Liver (tissue), 9 donors: ENCODE data around the gene FAM13A. TPM values are rescaled to one million over a fixed set of nuclear protein-coding genes. Genes with fewer than 3 reads are reported as not detected.

ENCODE experiments used
- DNase-seq: peaks from one replicate; pipeline ENCODE4 v3.0.0-alpha.2; 2017; ENCODE audit warnings: low spot score
- H3K27ac ChIP-seq, 2 donors: one replicate each; pipeline ENCODE4 v1.7.0; 2013; ENCODE audit warnings: inconsistent platforms in 2 of 2, low read length in 2 of 2, control low read depth in 1 of 2, low read depth in 1 of 2, mild to moderate bottlenecking in 1 of 2
- H3K27me3 ChIP-seq, 4 donors: one replicate each; pipeline versions ENCODE4 v1.6.1 to v1.7.0; 2013; ENCODE audit warnings: low read length in 3 of 4, inconsistent platforms in 1 of 4, mild to moderate bottlenecking in 1 of 4, moderate library complexity in 1 of 4; ENCODE audit not compliant: control insufficient read depth in 4 of 4, insufficient read depth in 4 of 4
- H3K36me3 ChIP-seq, 4 donors: one replicate each; pipeline versions ENCODE4 v1.6.1 to v1.7.0; 2013; ENCODE audit warnings: low read length in 3 of 4, mild to moderate bottlenecking in 3 of 4, low read depth in 1 of 4, moderate library complexity in 1 of 4; ENCODE audit not compliant: control insufficient read depth in 4 of 4, insufficient read depth in 3 of 4
- H3K4me1 ChIP-seq, 4 donors: one replicate each; pipeline versions ENCODE4 v1.6.1 to v1.7.0; 2013; ENCODE audit warnings: low read length in 3 of 4, mild to moderate bottlenecking in 3 of 4, moderate library complexity in 1 of 4; ENCODE audit not compliant: control insufficient read depth in 4 of 4, insufficient read depth in 4 of 4
- H3K4me3 ChIP-seq, 3 donors: one replicate each; pipeline versions ENCODE4 v1.6.1 to v1.7.0; 2013; ENCODE audit warnings: low read length in 3 of 3, control low read depth in 1 of 3, low read depth in 1 of 3, mild to moderate bottlenecking in 1 of 3
- H3K9ac ChIP-seq, 2 donors: one replicate each; pipeline ENCODE4 v1.7.0; 2013; ENCODE audit warnings: low read length in 2 of 2, mild to moderate bottlenecking in 2 of 2, moderate library complexity in 2 of 2, control low read depth in 1 of 2, low read depth in 1 of 2
- H3K9me3 ChIP-seq, 4 donors: one replicate each; pipeline versions ENCODE4 v1.6.1 to v1.7.0; 2013; ENCODE audit warnings: low read length in 3 of 4; ENCODE audit not compliant: control insufficient read depth in 4 of 4
- EGR1 ChIP-seq, 2 donors: IDR thresholded peaks; 2 replicates each; pipeline ENCODE4 v1.6.1; 2016 to 2018; ENCODE audit warnings: antibody characterized with exemption in 2 of 2, low read depth in 2 of 2
- FOXA1 ChIP-seq: IDR thresholded peaks from 2 replicates; pipeline ENCODE4 v1.6.1; 2016; ENCODE audit warnings: antibody characterized with exemption
- FOXA2 ChIP-seq: IDR thresholded peaks from 2 replicates; pipeline ENCODE4 v1.6.1; 2016; ENCODE audit warnings: antibody characterized with exemption
- HNF4A ChIP-seq, 2 donors: conservative IDR thresholded peaks; 2 replicates each; pipeline ENCODE4 v1.6.1; 2016; ENCODE audit warnings: antibody characterized with exemption in 2 of 2, mild to moderate bottlenecking in 2 of 2
- HNF4G ChIP-seq: IDR thresholded peaks from 2 replicates; pipeline ENCODE4 v1.6.1; 2016; ENCODE audit warnings: antibody characterized with exemption
- JUND ChIP-seq, 2 donors: IDR thresholded peaks; 2 replicates each; pipeline ENCODE4 v1.6.1; 2016; ENCODE audit warnings: antibody characterized with exemption in 2 of 2
- YY1 ChIP-seq: IDR thresholded peaks from 2 replicates; pipeline ENCODE4 v1.6.1; 2016; ENCODE audit warnings: antibody characterized with exemption, mild to moderate bottlenecking
- WGBS: extraction: QIAGEN DNeasy Blood & Tissue Kit; methylation state at CpG from one replicate; pipeline ENCODE4 v1.1.7; 2013; 5-methylcytosine and 5-hydroxymethylcytosine counted together
- polyA plus RNA-seq, 2 donors: library from polyadenylated mRNA; stranded (reverse) in 1 of 2; unstranded in 1 of 2; fragments of 200-250 nt in 1 of 2; fragments of >200 nt in 1 of 2; fragmentation: Nextera tagmentation in 1 of 2; extraction: Ambion mirVana in 1 of 2; gene quantifications; one replicate each; pipeline versions ENCODE4 v1.2.1 to v1.2.3, GENCODE V29; 2013 to 2015
- total RNA-seq, 2 donors: library from RNA; depleted of rRNA; stranded (reverse); fragments of >200 nt; gene quantifications; one replicate each; pipeline ENCODE4 v1.2.3, GENCODE V29; 2014
- TF ChIP-seq, protein P1 (sequence below): IDR thresholded peaks from 2 replicates; pipeline ENCODE4 v1.6.1; 2016; ENCODE audit warnings: antibody characterized with exemption
- TF ChIP-seq, protein P2 (sequence below): IDR thresholded peaks from 2 replicates; pipeline ENCODE4 v1.6.1; 2016; ENCODE audit warnings: antibody characterized with exemption
- TF ChIP-seq, protein P3 (sequence below): fragments of 150-350 bp; IDR thresholded peaks from 2 replicates; pipeline ENCODE4 v1.5.1; 2017; ENCODE audit warnings: improper control_type of control experiment, low read depth, low read length; ENCODE audit not compliant: missing input control
- TF ChIP-seq, protein P4 (sequence below): IDR thresholded peaks from 2 replicates; pipeline ENCODE4 v1.6.1; 2016; ENCODE audit warnings: antibody characterized with exemption, mild to moderate bottlenecking
- TF ChIP-seq, protein P5 (sequence below): IDR thresholded peaks from 2 replicates; pipeline ENCODE4 v1.6.1; 2016; ENCODE audit warnings: antibody characterized with exemption
- donor health status: healthy.
- donor health status: healthy.
- donor health status: healthy.
- donor health status: healthy.
- donor health status: healthy.

Gene FAM13A
- total and polyA plus RNA-seq, 4 donors = 14.9 to 52.9 (median 27.6) TPM

DNA sequence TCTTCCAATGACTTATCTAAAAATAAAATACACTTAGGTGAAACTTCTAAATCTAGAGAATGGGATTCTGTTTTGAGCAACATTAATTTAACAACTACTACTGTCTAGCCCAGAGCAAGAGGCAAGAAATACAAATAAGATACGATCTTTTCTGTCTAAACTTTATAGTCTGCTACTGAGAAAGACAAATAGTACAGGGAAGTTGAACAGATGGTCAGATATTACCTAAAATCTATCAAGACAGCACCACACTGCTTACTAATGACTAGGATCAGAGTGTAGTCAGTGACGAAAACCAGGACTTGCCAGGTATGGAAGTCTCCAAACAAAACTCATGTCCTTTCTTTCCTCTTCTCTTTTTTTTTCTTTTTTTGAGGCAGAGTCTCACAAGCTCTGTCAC is 7.1 kb downstream of the FAM13A start:
- DNase-seq = no peak
- Histone ChIP-seq H3K9ac (no peak overlapping the region), H3K4me1 (no peaks in the 10 kb centered on the region), H3K4me3 (no peak overlapping the region), H3K9me3 (no peaks in the 10 kb centered on the region), H3K27me3 (no peaks in the 10 kb centered on the region), H3K27ac (no peak overlapping the region), H3K36me3 (no peaks in the 10 kb centered on the region)
- WGBS = 94% methylated on average over 2 of the region's 2 CpGs
- TF ChIP-seq, protein P1, sequence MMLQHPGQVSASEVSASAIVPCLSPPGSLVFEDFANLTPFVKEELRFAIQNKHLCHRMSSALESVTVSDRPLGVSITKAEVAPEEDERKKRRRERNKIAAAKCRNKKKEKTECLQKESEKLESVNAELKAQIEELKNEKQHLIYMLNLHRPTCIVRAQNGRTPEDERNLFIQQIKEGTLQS = no peak
- TF ChIP-seq YY1 = no peak
- no peak for TF ChIP-seq FOXA1
- TF ChIP-seq, protein P2, sequence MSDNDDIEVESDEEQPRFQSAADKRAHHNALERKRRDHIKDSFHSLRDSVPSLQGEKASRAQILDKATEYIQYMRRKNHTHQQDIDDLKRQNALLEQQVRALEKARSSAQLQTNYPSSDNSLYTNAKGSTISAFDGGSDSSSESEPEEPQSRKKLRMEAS = no peak
- no peak for TF ChIP-seq HNF4A (conservative IDR thresholded peaks at IDR 0.05)
- TF ChIP-seq, protein P3, sequence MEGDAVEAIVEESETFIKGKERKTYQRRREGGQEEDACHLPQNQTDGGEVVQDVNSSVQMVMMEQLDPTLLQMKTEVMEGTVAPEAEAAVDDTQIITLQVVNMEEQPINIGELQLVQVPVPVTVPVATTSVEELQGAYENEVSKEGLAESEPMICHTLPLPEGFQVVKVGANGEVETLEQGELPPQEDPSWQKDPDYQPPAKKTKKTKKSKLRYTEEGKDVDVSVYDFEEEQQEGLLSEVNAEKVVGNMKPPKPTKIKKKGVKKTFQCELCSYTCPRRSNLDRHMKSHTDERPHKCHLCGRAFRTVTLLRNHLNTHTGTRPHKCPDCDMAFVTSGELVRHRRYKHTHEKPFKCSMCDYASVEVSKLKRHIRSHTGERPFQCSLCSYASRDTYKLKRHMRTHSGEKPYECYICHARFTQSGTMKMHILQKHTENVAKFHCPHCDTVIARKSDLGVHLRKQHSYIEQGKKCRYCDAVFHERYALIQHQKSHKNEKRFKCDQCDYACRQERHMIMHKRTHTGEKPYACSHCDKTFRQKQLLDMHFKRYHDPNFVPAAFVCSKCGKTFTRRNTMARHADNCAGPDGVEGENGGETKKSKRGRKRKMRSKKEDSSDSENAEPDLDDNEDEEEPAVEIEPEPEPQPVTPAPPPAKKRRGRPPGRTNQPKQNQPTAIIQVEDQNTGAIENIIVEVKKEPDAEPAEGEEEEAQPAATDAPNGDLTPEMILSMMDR = no peak
- TF ChIP-seq JUND (IDR thresholded peaks at IDR 0.05) = no peak
- TF ChIP-seq, protein P4, sequence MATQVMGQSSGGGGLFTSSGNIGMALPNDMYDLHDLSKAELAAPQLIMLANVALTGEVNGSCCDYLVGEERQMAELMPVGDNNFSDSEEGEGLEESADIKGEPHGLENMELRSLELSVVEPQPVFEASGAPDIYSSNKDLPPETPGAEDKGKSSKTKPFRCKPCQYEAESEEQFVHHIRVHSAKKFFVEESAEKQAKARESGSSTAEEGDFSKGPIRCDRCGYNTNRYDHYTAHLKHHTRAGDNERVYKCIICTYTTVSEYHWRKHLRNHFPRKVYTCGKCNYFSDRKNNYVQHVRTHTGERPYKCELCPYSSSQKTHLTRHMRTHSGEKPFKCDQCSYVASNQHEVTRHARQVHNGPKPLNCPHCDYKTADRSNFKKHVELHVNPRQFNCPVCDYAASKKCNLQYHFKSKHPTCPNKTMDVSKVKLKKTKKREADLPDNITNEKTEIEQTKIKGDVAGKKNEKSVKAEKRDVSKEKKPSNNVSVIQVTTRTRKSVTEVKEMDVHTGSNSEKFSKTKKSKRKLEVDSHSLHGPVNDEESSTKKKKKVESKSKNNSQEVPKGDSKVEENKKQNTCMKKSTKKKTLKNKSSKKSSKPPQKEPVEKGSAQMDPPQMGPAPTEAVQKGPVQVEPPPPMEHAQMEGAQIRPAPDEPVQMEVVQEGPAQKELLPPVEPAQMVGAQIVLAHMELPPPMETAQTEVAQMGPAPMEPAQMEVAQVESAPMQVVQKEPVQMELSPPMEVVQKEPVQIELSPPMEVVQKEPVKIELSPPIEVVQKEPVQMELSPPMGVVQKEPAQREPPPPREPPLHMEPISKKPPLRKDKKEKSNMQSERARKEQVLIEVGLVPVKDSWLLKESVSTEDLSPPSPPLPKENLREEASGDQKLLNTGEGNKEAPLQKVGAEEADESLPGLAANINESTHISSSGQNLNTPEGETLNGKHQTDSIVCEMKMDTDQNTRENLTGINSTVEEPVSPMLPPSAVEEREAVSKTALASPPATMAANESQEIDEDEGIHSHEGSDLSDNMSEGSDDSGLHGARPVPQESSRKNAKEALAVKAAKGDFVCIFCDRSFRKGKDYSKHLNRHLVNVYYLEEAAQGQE = no peak
- TF ChIP-seq, protein P5, sequence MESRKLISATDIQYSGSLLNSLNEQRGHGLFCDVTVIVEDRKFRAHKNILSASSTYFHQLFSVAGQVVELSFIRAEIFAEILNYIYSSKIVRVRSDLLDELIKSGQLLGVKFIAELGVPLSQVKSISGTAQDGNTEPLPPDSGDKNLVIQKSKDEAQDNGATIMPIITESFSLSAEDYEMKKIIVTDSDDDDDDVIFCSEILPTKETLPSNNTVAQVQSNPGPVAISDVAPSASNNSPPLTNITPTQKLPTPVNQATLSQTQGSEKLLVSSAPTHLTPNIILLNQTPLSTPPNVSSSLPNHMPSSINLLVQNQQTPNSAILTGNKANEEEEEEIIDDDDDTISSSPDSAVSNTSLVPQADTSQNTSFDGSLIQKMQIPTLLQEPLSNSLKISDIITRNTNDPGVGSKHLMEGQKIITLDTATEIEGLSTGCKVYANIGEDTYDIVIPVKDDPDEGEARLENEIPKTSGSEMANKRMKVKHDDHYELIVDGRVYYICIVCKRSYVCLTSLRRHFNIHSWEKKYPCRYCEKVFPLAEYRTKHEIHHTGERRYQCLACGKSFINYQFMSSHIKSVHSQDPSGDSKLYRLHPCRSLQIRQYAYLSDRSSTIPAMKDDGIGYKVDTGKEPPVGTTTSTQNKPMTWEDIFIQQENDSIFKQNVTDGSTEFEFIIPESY = no peak
- no peak for TF ChIP-seq HNF4G
- no peak for TF ChIP-seq EGR1 (IDR thresholded peaks at IDR 0.05; ENCODE audit: low read depth in 2 of 2)
- TF ChIP-seq FOXA2 = no peak

DNA sequence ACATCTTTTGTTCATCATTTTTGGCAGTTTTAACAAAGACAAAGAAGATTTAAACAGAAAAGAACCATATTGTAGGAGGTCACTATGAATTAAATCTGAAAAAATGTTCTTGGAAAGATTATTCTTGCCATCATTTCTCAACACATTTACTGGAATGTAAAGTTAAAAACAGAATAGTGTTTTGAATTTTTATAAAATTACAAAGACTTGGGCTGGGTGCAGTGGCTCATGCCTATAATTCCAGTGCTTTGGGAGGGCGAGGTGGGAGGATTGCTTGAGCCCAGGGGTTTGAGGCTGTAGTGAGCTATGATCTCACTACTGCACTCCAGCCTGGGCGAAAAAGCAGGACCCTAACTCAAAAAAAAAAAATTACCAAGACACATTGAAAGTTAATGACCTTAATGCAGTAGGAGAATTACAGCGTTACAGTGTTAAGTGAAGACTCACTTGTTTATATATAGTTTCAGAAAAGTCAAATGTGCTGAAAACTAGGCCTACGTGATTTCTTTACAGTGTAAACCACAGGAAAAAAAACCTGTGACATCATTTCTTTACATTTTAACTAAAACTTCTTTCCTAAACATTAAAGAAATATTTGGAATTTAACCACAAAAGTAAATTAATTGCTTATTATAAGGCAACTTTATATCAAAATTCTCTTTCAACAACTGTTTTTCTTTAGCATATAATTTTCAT is 7.9 kb downstream of the FAM13A start:
- H3K4me1 ChIP-seq = no peaks in the 10 kb centered on the region
- WGBS = 95% methylated on average over 4 of the region's 4 CpGs
- DNase-seq = no peak
- no peak for TF ChIP-seq YY1
- no peak for TF ChIP-seq FOXA2
- TF ChIP-seq EGR1 (IDR thresholded peaks at IDR 0.05; ENCODE audit: low read depth in 2 of 2) = no peak
- TF ChIP-seq, protein P1 = no peak
- no peak for TF ChIP-seq JUND (IDR thresholded peaks at IDR 0.05)
- TF ChIP-seq, protein P3 = no peak
- TF ChIP-seq HNF4A (conservative IDR thresholded peaks at IDR 0.05) = no peak
- TF ChIP-seq, protein P2 = no peak
- no peak overlapping the region for H3K4me3 ChIP-seq
- H3K9me3 ChIP-seq = no peaks in the 10 kb centered on the region
- H3K27me3 ChIP-seq = no peaks in the 10 kb centered on the region
- no peak overlapping the region for H3K9ac ChIP-seq
- no peak overlapping the region for H3K27ac ChIP-seq
- no peaks in the 10 kb centered on the region for H3K36me3 ChIP-seq
